GM13976 (cell line): Measurements from ENCODE around the gene PAX9.

ENCODE experiments used
- DNase-seq: peaks from one replicate; pipeline ENCODE4 v3.0.0; 2012; ENCODE audit warnings: low spot score
- CTCF ChIP-seq: IDR thresholded peaks from 2 replicates; pipeline ENCODE4 v1.5.1; 2012; ENCODE audit warnings: borderline replicate concordance, mild to moderate bottlenecking; ENCODE audit not compliant: insufficient read depth; ENCODE audit errors: extremely low read depth, missing control alignments, control extremely low read depth
- in situ Hi-C: fragments of 300-500 bp; cut with MboI; formaldehyde crosslinking; loops from one replicate; pipeline ENCODE4 v1.12.0; 2022; ENCODE audit warnings: low sequenced_read_pairs, mixed read lengths, inconsistent platforms; ENCODE audit not compliant: unreplicated experiment

The PAX9 gene

DNA sequence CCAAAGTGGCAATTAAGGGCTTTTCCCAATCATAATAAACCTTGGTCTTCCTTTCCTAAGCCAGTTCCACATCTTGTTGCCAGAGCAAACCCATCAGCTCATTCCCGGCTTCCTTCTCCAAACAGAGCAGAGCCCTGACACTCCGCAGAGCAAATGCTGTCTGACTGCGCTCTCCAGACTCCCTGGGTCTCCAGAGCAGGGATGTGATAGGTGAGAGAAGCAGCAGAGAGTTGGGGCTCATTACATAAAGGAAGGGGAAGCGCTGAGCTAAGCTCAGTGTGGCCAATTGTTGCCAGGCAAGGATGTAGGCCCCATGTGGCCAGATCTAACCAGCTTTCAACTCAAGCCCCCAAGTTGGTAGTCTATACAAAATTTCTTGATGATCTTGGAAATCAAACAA is 36.2 kb upstream of the PAX9 start:
- DNase-seq, result no peak
- in situ Hi-C loops, result no loop called here

GRCh38 chr14:36626151-36626550 is 35.5 kb upstream of the PAX9 start:
- in situ Hi-C loops, result no loop called here
- no peak for DNase-seq
- no peak for TF ChIP-seq CTCF

More for the DNA sequence above, 36.2 kb upstream of the PAX9 start:
- no peak for TF ChIP-seq CTCF

- in situ Hi-C loops, result no loop called here
- DNase-seq, result no peak
- TF ChIP-seq CTCF, result no peak
These were observed 33.7 kb upstream of the PAX9 start for GRCh38 chr14:36627981-36628380.

- in situ Hi-C loops, result no loop called here
- no peak for TF ChIP-seq CTCF
- DNase-seq, result no peak
These were observed 28.1 kb upstream of the PAX9 start for GRCh38 chr14:36633580-36633979.

GRCh38 chr14:36646664-36647416 is 14.8 kb upstream of the PAX9 start:
- TF ChIP-seq CTCF, result no peak
- in situ Hi-C loops, result no loop called here
- peak; percentile 13 for DNase-seq

- DNase-seq, result peak; percentile 20
- in situ Hi-C loops, result no loop called here
These were observed 14.2 kb upstream of the PAX9 start for GRCh38 chr14:36647417-36647823.

More at GRCh38 chr14:36647417-36647823, 14.2 kb upstream of the PAX9 start:
- TF ChIP-seq CTCF, result no peak
